GM21529 (cell line): Measurements from ENCODE around the gene ALPI.
"Not testable (repeated sequence)": the region's sequence is repeated elsewhere in the genome, so short reads cannot be mapped to it uniquely, and the experiment has no call there.

Experiments
- ATAC-seq: cut with Tn5 transposase; IDR thresholded peaks from one replicate; pipeline ENCODE4 v1.9.1; 2021; ENCODE audit not compliant: unreplicated experiment

ALPI gene

DNA sequence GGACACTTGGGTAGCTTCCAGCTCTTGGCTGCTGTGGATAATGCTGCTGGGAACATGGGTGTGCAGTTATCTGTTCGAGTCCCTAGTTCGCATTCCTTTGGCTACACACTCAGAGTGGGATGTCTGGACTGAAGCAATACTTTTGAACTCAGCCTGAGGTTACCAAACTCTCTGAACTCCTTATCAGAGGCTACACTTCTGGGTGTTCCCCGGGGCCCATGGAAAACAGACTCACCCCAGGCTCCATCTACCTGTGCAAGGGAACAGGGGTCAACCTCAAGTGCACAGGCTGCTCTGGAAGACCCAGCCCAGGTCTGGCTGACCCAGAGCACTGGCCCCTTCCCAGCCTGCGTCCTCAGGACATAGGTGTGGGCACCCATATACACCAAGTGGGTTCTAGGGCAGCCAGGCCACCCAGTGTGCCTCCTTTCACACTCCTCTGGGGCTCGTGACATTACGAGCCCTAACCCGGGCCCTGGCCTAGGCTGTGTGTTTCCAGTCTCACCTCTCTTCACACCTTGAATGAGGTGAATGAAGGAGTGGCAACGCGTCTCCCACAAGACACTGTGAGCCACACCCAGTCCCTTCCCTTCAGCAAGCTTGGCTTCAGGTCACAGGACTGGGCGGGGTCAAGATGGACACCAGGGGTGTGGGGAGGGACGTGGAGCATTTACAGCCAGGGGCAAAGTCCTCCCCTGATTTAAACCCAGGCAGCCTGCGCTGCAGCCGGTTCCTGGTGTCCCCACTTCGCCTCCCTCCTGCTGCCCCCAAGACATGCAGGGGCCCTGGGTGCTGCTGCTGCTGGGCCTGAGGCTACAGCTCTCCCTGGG is at the start of gene ALPI:
ALPI (plus strand) TSS at position 728 of the 830 bp plus-strand sequence; CDS start at position 775, 47 bp downstream.
- no peak for ATAC-seq

DNA sequence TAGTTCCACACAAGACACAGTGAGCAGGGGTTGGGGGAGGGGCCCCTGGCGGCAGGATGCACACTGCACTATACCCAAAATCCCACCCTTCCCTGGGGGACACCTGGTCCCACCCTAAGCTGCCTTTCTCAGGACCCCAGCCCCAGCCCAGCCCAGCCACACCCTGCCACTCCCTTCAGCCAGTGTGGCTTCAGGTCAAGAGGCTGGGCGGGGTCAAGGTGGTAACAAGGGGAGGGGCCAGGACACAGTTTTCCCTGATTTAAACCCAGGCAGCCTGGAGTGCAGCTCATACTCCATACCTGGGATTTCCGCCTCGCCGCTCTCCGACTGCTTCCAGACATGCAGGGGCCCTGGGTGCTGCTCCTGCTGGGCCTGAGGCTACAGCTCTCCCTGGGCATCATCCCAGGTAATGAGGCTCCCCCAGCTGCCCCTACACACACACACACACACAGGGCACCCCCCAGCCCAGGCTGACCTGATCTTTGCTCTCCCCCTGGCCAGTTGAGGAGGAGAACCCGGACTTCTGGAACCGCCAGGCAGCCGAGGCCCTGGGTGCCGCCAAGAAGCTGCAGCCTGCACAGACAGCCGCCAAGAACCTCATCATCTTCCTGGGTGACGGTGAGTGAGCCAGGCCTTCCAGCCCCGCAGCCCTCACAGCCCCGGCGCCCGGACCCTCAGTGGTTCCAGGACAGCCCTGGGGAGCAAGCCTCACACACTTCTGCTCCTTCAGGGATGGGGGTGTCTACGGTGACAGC is 49.2 kb upstream of the ALPI start, which contains the start of gene ALPG:
ALPG (plus strand) TSS at position 289 of the 755 bp plus-strand sequence; CDS start at position 340, 51 bp downstream.
- ATAC-seq, result no peak

DNA sequence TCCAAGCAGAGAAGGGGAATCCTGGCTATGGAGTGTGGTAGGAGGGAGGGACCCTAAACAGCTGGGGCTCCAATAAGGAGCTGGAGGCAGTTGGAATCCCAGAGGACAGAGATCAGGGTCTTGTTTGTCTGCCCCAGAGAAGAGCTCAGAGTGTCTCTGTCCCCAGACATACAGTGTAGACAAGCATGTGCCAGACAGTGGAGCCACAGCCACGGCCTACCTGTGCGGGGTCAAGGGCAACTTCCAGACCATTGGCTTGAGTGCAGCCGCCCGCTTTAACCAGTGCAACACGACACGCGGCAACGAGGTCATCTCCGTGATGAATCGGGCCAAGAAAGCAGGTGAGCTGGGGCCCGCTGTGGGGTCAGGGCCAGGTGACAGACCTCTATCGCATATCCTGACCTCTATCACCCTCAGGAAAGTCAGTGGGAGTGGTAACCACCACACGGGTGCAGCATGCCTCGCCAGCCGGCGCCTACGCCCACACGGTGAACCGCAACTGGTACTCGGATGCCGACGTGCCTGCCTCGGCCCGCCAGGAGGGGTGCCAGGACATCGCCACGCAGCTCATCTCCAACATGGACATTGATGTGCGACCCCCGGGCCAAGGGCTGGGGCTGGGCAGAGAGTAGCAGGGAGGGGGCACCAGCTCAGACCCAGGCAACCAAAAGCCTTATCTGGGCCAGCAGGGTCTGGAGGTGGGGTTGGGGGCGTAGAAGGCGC is 48.4 kb upstream of the ALPI start:
- ATAC-seq, result not testable (repeated sequence)

DNA sequence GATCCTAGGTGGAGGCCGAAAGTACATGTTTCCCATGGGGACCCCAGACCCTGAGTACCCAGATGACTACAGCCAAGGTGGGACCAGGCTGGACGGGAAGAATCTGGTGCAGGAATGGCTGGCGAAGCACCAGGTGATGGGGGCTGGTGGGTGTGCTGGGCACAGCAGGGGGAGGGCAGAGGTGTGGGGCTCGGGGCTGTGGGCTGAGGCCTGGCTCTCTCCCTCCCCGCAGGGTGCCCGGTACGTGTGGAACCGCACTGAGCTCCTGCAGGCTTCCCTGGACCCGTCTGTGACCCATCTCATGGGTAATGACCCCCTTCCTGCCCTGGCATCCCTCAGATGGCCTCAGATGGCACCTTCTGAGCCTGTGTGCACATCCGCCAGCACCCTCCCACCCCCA is 47.7 kb upstream of the ALPI start:
- not testable (repeated sequence) for ATAC-seq

DNA sequence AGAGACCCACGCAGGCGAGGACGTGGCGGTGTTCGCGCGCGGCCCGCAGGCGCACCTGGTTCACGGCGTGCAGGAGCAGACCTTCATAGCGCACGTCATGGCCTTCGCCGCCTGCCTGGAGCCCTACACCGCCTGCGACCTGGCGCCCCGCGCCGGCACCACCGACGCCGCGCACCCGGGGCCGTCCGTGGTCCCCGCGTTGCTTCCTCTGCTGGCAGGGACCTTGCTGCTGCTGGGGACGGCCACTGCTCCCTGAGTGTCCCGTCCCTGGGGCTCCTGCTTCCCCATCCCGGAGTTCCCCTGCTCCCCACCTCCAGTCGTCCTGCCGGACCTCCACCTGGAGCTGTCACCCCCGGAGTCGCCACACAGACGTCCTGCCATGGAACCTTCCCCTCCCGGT is 46.3 kb upstream of the ALPI start:
- ATAC-seq, result not testable (repeated sequence)

DNA sequence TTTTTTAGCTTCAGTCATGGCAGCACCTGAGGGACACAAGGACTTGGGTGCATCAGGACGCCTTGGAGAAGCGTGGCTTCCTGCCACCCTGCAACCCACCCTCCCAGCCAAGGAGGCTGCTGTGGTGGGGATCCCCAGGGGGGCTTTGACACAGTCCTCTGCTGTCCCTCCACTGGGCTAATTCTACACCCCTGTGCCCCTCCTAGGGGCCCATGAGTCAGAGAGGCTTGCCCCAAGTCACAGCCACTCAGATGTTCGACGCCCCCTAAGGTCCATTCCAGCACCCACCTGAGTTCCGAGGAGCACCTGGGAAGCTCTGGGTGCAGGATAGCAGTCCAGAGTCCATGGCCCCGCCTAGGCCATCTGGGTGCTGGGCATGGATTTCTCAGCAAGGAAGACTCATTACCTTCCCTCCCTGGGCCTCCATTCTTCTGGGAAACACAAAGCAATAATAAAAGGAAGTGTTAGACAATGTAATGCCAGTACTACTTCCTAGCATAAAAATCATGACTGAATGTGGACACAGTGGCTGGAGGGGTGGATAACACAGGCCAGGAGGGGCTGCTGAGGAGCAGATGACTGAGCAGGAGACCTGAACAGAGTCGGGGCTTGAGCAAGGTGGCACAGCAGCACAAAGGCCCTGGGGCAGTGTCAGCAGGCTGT is 45.6 kb upstream of the ALPI start:
- ATAC-seq, result no peak

DNA sequence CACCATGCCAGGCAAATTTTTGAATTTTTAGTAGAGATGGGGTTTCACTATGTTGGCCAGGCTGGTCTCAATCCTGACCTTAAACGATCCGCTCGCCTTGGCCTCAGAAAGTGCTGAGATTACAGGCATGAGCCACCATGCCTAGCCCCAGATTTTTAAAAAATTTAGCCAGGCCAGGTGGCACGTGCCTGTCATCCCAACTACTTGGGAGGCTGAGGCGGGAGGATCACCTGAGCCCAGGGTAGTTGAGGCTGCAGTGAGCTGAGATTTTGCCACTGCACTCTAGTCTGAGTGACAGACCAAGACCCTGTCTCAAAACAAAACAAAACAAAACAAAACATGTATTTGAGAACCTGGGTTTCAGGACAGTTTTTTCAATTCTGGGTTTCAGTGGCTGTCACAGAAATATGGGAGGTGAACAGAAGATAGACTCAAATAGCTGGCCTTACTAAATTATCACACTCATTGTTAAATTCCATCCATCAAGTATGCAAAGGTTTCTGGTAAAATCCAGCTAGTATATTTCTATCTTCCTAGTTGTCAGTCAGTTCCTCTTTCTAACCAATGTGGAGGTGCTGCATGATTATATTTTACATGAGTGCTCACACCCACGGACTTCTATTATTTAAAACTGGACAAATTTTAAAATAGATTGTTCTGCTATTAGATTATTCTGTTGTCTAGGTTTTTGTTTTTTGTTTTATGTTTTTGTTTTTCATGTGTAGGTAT is 43.9 kb upstream of the ALPI start:
- ATAC-seq, result no peak

DNA sequence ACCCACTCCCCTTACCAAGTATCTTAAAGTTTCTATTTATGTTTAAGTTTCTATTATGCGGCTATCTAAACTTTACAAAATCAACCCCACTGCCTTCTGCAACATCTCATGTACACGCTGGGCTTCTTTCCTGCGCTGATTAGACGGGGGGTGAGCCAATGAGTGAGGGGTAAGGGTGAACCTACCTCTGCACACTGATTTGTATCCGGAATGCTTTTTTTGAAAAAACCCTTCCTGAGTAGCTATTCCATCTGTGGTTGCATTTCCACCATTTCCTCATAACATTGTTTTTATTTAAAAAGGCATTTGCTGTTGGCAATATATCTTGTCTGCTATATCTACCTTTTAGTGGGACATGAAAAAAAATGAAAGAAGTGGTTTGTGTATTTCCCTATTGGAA is 43.0 kb upstream of the ALPI start:
- ATAC-seq, result no peak

DNA sequence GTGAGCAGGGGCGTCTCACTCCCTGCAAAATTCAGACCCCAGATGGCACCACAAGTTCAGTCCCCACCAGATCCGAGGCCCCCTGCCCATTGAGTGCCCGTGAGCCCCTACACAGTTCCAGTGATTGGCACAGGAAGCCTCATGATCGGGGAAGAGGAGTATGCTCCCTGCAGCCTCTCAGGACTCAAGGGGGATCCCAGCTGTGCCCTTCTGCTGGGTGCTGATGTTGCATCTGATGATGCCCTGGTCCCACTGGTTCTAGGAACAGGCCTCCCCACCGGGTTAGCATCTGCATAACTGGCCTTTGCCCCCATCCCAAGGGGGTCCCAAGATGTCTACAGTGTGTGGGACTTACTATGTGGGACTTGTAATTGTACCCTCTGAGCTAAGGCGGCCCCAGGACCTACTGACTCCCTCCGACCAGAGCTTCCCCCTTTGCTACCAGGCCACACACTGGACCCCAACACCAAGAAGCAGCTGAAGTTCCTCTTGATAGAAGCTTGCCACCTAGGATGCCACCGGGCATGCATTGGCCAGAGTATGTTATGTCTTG is 40.7 kb upstream of the ALPI start:
- no peak for ATAC-seq

DNA sequence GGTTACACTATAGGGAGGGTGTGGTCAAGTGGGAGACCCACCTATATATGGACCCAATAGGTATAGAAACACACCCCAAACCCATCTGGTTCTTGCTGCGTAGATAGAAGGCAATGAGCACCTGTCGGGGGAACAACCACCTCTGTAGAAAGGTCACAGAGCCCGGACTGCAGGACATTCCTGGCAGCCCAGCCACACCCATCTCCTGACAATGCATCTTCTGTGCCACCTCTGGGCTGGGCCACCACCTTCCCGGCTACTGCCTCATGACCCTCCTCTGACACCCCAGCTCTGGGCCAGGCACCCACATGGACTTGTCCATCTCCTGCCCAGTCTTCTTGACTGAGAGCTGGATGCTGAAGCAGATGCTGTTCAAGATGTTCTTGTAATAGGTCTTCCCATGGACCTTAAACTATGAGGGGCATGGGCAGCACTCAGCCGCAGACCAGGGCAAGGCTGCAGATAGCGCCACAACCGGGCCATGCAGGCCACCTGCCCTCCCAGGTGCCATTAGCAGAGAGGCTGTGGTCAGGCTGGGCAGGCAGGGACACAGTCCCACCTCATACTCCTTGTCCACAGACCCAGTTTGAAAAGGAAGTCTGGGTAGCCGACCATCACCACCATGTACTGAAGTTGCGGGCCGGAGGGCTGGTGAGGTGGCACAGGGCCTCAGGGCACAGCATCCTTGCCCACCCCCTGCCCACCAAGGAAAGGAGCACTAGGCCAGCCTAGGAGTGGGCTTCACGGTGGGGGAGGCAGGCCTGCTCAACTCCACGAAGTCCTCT is 40.0 kb upstream of the ALPI start:
- no peak for ATAC-seq

DNA sequence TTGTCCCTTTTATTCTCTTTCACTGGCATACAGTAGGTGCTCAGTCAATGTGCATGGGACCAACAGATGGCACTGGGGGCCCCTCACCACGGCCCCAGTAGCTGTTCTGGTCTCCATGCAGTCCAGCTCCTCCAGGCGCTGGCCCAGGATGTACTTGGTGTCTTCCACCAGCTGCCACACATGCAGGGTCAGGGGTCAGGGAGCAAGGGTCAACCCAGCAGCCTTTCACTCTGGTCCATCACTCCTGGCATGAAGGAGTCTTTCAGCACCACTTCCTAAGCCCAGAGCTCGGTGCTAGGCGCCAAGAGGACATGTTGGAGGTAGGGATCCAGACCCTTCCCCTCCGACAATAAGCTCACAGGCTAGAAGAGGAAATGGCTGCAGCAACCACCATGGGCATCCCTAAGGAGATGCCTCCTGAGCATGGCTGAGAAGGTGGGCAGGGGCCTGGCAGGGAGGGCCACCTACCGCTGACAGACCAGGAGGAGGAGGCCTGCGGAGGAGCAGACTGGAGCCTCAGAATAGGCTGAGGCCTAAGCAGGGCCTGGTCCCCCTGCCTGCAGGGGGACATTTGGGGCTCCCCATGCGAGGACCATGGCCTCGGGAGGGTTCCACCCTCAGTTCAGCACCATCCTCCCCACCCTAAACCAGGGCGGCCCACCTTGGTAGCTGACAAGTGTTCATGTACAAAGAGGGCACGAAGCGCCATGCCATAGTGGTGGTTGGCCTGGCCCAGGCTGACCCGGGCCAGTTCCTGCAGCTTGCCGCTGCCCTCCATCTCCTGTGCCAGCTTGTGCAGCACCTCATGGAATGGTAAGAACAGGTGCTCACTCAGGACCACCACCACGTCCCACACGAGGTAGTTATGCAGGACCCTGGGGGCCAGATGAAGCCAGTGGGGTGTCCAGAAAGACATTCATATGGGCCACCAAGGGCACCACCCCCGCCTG is 39.2 kb upstream of the ALPI start:
- ATAC-seq, result no peak

DNA sequence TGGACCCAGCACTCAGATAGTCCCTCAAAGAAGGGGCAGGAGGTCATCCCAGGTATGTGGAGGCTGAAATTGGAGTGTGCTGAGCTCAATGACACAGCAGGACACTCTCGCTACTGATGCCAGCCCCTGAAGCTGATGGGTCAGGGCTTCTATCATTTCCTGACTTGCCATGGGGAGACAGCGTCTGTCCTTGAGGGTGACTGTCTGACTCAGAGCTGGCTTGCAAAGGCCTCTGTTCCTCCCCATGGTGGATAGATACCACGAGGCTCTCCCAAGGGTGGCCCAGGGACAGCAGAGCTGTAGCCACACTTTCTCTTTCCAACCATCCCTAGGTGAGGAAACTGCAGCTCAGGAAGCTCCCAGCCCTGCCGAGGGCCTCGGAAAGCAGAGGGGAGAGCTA is 38.5 kb upstream of the ALPI start:
- ATAC-seq, result no peak

DNA sequence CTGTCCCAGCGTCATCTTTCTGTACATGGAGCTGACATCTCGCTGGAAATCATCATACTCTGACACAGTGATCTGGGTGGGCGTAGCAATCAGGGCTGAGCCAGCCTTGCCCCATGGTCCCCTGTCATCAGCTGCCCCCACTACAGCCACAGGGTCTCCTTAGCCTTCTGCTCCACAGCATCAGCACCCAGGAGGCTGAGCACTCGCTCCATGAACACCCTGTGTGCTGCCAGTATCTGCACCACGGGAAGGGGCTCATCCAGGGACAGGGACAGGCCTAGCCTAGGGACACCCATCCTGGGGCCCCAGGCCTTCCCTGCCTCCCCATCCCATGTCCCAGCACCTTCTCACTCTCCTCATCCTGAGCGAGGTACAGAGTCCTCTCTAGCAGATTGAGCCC is 37.9 kb upstream of the ALPI start:
- no peak for ATAC-seq

DNA sequence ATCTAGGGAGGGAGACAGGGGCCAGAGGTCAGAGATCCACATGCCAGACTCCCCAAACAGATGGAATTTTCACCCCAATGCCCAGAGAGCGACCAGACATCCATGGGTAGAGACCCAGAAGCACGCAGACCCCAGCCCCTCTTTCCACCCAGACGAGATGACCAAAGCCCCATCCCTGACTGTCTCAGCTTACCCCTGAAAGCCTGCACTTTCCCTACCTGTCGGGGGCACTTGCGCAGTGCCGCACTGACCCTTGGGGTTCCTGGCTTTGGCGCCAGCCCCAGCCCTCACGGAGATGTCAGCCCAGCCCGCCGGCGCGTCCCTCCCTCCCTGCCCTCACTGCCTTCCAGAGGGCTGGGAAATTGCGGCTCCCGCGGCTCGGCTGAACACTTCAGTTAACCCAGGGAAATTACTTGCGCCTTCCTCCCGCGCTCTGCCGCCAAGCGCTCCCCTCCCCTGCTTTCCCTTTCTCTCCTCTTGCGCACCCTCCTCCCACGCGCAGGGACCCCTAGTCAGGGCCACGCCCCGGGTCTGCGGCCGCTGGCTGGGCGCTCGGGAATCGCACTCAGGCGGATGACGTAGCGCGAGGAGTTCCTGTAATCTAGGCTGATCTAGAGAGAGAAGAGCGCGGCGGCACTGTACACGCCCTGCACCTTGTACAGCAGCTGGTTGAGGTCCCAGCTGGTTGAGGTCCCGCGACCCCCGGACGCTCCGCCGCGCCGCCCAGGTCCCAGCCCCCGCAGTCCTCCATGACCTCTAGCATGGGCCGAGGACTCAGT is 37.3 kb upstream of the ALPI start:
- no peak for ATAC-seq

DNA sequence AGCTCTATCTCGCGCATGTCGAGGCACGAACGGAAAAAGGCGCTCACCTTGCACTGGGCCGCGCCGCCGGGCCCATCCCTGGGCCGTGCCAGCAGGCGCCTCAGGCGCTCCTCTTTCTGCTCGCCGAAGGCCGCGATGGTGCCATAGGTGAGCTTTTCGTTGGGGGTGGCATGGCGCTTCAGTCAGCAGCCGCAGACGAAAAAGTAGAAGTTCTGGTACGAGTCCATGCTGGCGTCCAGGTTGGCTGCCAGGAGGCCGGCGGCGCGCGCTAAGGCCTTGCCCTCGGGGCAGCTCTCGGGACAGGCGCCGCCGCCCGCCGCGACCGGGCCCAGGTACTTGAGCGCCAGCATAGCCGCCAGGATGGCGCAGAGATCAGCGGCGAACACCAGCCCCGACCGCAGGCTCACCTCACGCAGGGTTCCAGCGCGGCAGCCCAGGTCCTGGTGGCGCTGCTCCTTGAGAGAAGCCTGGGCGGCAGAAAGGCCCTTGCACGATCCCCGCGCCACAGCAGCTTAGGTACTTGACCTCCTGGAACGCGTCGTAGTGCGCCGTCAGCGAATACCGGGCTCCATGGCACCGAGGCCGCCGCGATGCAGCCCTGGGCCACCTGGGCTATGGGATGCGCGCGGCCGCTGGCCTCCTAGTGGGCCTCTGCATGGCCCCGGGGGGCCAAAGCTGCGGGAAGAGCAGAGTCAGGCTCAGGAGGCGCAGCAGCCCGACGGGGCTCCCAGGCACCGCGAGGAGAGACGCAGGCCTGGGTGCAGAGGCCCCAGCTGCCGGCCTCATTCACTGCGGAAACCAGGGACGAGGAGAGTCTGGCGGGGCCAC is 36.5 kb upstream of the ALPI start:
- ATAC-seq, result no peak

DNA sequence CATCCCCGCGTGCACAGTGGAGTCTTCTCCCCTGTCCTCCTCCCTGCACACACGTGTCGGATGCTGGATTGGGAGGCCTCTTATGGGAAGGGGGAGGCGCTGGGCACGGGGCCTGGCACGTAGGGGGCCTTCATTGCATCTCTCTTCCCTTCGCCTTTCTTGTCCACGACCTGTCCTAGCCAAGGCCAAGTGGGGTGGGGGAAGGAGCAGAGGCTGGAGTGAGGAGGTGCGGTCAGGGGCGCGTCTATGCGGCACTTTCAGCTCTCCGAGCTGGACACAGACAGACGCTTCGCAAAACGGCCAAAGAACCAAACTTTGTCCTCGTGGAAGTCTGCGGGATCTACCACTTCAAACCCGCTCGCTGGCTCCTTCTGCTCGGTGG is 35.9 kb upstream of the ALPI start:
- no peak for ATAC-seq
